PFSK-1 (cell line): Measurements from ENCODE around the gene BMP2K.

Source experiments
- FOXP2 ChIP-seq: optimal IDR thresholded peaks from 2 replicates; pipeline ENCODE3; 2011; ENCODE audit warnings: borderline replicate concordance, control low read depth, inconsistent platforms; ENCODE audit not compliant: insufficient read depth; ENCODE audit errors: extremely low read length, extremely low read depth
- POLR2AphosphoS5 ChIP-seq: IDR thresholded peaks from 2 replicates; pipeline ENCODE4 v1.6.1; 2012; ENCODE audit warnings: low read depth, mild to moderate bottlenecking, control low read depth, low read length, moderate library complexity
- SIN3A ChIP-seq: IDR thresholded peaks from 2 replicates; pipeline ENCODE4 v1.6.1; 2012; ENCODE audit warnings: mild to moderate bottlenecking, low read length, moderate library complexity, borderline replicate concordance; ENCODE audit not compliant: insufficient read depth
- TAF1 ChIP-seq: IDR thresholded peaks from 2 replicates; pipeline ENCODE4 v1.6.1; 2012; ENCODE audit warnings: low read length, control low read depth, borderline replicate concordance; ENCODE audit not compliant: insufficient read depth
- TF ChIP-seq, protein P1 (sequence below), 2 experiments: IDR thresholded peaks; 2 replicates each; pipeline versions ENCODE4 v1.6.1 to v1.8.0; 2011 to 2012; ENCODE audit warnings: low read depth in 2 of 2, low read length in 2 of 2, control low read depth in 1 of 2, inconsistent platforms in 1 of 2, mild to moderate bottlenecking in 1 of 2, moderate library complexity in 1 of 2; ENCODE audit not compliant: insufficient read depth in 1 of 2

BMP2K gene

DNA sequence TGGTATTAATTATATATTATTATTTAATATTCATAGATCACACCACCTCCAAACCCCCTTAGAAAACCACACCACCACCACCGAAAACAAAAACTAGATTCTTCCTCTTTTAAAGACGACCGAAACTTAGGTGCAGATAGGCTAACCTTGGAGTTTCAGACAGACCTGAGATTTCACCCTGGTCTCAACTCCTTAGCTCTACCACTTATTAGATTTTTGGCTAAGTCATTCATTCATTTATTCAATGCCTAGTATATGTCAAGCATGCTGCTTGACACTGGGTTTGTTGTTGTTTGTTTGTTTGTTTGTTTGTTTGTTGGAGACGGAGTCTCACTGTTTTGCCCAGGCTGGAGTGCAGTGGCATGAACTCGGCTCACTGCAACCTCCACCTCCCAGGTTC lies 9.5 kb upstream of the BMP2K start:
- TF ChIP-seq TAF1 (no peak), FOXP2 (no peak), SIN3A (no peak), POLR2AphosphoS5 (no peak)
- TF ChIP-seq, protein P1, sequence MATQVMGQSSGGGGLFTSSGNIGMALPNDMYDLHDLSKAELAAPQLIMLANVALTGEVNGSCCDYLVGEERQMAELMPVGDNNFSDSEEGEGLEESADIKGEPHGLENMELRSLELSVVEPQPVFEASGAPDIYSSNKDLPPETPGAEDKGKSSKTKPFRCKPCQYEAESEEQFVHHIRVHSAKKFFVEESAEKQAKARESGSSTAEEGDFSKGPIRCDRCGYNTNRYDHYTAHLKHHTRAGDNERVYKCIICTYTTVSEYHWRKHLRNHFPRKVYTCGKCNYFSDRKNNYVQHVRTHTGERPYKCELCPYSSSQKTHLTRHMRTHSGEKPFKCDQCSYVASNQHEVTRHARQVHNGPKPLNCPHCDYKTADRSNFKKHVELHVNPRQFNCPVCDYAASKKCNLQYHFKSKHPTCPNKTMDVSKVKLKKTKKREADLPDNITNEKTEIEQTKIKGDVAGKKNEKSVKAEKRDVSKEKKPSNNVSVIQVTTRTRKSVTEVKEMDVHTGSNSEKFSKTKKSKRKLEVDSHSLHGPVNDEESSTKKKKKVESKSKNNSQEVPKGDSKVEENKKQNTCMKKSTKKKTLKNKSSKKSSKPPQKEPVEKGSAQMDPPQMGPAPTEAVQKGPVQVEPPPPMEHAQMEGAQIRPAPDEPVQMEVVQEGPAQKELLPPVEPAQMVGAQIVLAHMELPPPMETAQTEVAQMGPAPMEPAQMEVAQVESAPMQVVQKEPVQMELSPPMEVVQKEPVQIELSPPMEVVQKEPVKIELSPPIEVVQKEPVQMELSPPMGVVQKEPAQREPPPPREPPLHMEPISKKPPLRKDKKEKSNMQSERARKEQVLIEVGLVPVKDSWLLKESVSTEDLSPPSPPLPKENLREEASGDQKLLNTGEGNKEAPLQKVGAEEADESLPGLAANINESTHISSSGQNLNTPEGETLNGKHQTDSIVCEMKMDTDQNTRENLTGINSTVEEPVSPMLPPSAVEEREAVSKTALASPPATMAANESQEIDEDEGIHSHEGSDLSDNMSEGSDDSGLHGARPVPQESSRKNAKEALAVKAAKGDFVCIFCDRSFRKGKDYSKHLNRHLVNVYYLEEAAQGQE (IDR thresholded peaks at IDR 0.05; ENCODE audit: insufficient read depth in 1 of 2, low read depth in 2 of 2, low read length in 2 of 2) = no peak

- TF ChIP-seq POLR2AphosphoS5 (no peak), TAF1 (no peak), SIN3A (no peak), FOXP2 (no peak)
- TF ChIP-seq, protein P1 (IDR thresholded peaks at IDR 0.05; ENCODE audit: insufficient read depth in 1 of 2, low read depth in 2 of 2, low read length in 2 of 2) = no peak
Observed at GRCh38 chr4:78767350-78767749, 8.8 kb upstream of the BMP2K start.

DNA sequence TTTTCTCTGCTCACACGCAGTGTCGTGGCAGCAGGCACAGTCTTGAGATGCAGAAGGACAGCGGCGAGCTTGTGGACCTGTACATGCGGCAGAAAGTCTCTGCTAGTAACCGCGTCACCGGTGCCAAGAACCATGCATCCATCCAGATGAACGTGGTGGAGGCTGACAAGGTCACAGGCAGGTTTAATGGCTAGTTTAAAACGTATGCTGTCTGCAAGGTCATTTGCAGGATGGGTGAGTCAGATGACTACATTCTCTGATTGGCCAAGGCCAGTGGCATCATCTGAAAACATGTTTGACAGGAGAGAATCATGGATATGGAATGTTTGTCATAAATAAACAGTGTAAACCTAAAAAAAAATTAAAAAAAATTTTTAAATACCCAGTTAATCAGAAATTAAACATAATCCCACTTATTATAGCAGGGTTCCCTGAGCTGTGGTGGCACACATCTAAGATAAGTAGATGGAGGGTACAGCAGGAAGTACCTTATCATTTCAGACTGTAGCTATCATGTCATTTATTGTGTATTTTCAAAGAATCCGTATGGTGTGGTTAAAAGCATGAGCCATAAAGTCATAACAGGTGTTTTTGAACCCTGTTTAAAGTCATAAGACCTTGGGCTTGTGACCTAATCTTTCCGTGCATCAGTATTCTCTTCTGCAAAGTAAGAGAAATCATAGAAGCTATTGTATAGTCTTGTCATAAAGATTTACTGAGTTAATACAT lies 7.5 kb upstream of the BMP2K start:
- TF ChIP-seq, protein P1 (IDR thresholded peaks at IDR 0.05; ENCODE audit: insufficient read depth in 1 of 2, low read depth in 2 of 2, low read length in 2 of 2) = no peak
- no peak for TF ChIP-seq FOXP2
- TF ChIP-seq POLR2AphosphoS5 = no peak
- no peak for TF ChIP-seq SIN3A
- TF ChIP-seq TAF1 = no peak

DNA sequence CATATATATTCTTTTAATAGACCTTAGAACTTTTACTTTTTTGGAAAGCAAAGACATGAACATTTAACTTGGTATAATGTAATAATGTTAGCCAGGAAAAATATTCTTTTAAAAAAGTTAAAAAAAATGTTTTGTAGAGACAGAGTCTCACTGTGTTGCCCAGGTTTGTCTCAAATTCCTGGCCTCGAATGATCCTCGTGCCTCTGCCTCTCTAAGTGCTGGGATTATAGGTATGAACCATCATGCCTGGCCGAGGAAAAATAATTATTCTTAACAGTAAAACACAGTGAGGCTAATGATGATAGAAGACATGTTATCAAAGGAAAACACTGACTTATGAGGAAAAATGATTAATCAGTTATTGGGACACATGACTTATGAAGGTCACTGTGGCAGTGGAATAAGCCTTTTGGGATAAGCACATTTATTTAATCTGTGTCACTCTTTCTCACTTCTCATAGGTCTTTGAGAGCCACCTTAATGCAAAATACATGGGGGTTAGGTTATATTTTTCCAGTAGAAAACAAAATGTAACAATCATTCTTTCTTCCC lies 6.0 kb upstream of the BMP2K start:
- TF ChIP-seq, protein P1 (IDR thresholded peaks at IDR 0.05; ENCODE audit: insufficient read depth in 1 of 2, low read depth in 2 of 2, low read length in 2 of 2) = no peak
- TF ChIP-seq FOXP2 (no peak), TAF1 (no peak), POLR2AphosphoS5 (no peak), SIN3A (no peak)
